Measurements from ENCODE around the gene STAB1. TPM values are rescaled to one million over a fixed set of nuclear protein-coding genes. Genes with fewer than 3 reads are reported as not detected.
A peak's percentile ranks its signal among the peaks of the same experiment; 100 is the strongest.

The STAB1 gene
- total and polyA plus RNA-seq, 2 of the 13 experiments (the other 11 are each of a cell fraction or from before 2014, with no cell fraction given), result 0.09 to 0.34 TPM

- Histone ChIP-seq H3K4me2 (ENCODE audit: low read depth, low read length) (no peak overlapping the region), H3K27me3 (ENCODE audit: control insufficient read depth in 1 of 2, insufficient read depth in 2 of 2, low read length in 2 of 2) (peaks cover 6 to 14% of the 10 kb centered on the region in 2 experiments), H3K27ac (ENCODE audit: extremely low read length, insufficient read depth, low read length) (no peak overlapping the region), H3K4me1 (ENCODE audit: insufficient read depth, low read length) (peaks cover 16% of the 10 kb centered on the region), H2AFZ (ENCODE audit: low read length) (no peak overlapping the region), H3K79me2 (ENCODE audit: insufficient read depth, low read length) (no peaks in the 10 kb centered on the region), H3K9ac (ENCODE audit: insufficient read depth, low read depth, low read length) (no peak overlapping the region), H3K4me3 (replicated peaks in 1 of 3; ENCODE audit: insufficient read depth in 1 of 3, low read depth in 2 of 3, low read length in 3 of 3) (no peak overlapping the region), H3K36me3 (replicated peaks in 1 of 2; ENCODE audit: control insufficient read depth in 1 of 2, insufficient read depth in 2 of 2, low read length in 2 of 2) (peaks cover 6 to 19% of the 10 kb centered on the region in 2 experiments), H4K20me1 (ENCODE audit: insufficient read depth, low read length) (no peaks in the 10 kb centered on the region), H3K9me3 (ENCODE audit: low read length) (no peaks in the 10 kb centered on the region)
- no peak for DNase-seq (ENCODE audit: low spot score)
- TF ChIP-seq HNRNPL (IDR thresholded peaks at IDR 0.05; ENCODE audit: low read depth, low read length), result 0 out of 2 replicates have a peak, but pooled peaks have one; percentile 48
- TF ChIP-seq KAT7 (CRISPR knock-in tag; IDR thresholded peaks at IDR 0.05; ENCODE audit: borderline replicate concordance), result no peak
- no peak for TF ChIP-seq MXD4 (CRISPR knock-in tag; IDR thresholded peaks at IDR 0.05)
- ChIA-PET CTCF (ENCODE audit: low intra/inter-chr PET ratio, low total read pairs) (no interaction called here), POLR2A (no interaction called here)
- ATAC-seq, result peak; percentile 7
- BruUV-seq (replicated peaks), result no TSS peak
- in situ Hi-C loops (cut with HindIII; ENCODE audit: extremely low pct_ligation_motif_present, low pct_unique_long_range_greater_than_20kb) (no loop called here), intact Hi-C loops (cut with micrococcal nuclease; ENCODE audit: unreplicated experiment) (no loop called here)
- FAIRE-seq, result no peak
- WGBS (ENCODE audit: low lambda C conversion rate), result 92% methylated on average over 18 of the region's 33 CpGs
Measured at GRCh38 chr3:52521881-52522650, 26.9 kb downstream of the STAB1 start.

- 89% methylated on average over 10 of the region's 14 CpGs for WGBS (ENCODE audit: low lambda C conversion rate)
- FAIRE-seq, result no peak
Measured at GRCh38 chr3:52522651-52523251, 27.6 kb downstream of the STAB1 start.

More at GRCh38 chr3:52522651-52523251, 27.6 kb downstream of the STAB1 start:
- H3K4me1 ChIP-seq (ENCODE audit: insufficient read depth, low read length), result peaks cover 19% of the 10 kb centered on the region
- H3K9me3 ChIP-seq (ENCODE audit: low read length), result no peaks in the 10 kb centered on the region
- intact Hi-C loops (cut with micrococcal nuclease; ENCODE audit: unreplicated experiment), result no loop called here
- H3K79me2 ChIP-seq (ENCODE audit: insufficient read depth, low read length), result no peaks in the 10 kb centered on the region
- ChIA-PET CTCF (ENCODE audit: low intra/inter-chr PET ratio, low total read pairs) (no interaction called here), POLR2A (interaction anchor here (1.1 kb wide), 1 partner anchor 10 kb away, joined by 4 read pairs; no protein-coding TSS in a partner anchor)
- no peak overlapping the region for H3K4me3 ChIP-seq (replicated peaks in 1 of 3; ENCODE audit: insufficient read depth in 1 of 3, low read depth in 2 of 3, low read length in 3 of 3)
- no peak overlapping the region for H3K27ac ChIP-seq (ENCODE audit: extremely low read length, insufficient read depth, low read length)
- DNase-seq (ENCODE audit: low spot score) (no peak), ATAC-seq (no peak)
- H3K4me2 ChIP-seq (ENCODE audit: low read depth, low read length), result no peak overlapping the region
- no peak overlapping the region for H2AFZ ChIP-seq (ENCODE audit: low read length)
- no peak overlapping the region for H3K9ac ChIP-seq (ENCODE audit: insufficient read depth, low read depth, low read length)
- peaks cover 1 to 7% of the 10 kb centered on the region in 2 experiments for H3K27me3 ChIP-seq (ENCODE audit: control insufficient read depth in 1 of 2, insufficient read depth in 2 of 2, low read length in 2 of 2)
- no TSS peak for BruUV-seq (replicated peaks)
- peaks cover 9 to 26% of the 10 kb centered on the region in 2 experiments for H3K36me3 ChIP-seq (replicated peaks in 1 of 2; ENCODE audit: control insufficient read depth in 1 of 2, insufficient read depth in 2 of 2, low read length in 2 of 2)
- TF ChIP-seq ZBTB25 (CRISPR knock-in tag; IDR thresholded peaks at IDR 0.05), result no peak
- in situ Hi-C loops (cut with HindIII; ENCODE audit: extremely low pct_ligation_motif_present, low pct_unique_long_range_greater_than_20kb), result no loop called here
- H4K20me1 ChIP-seq (ENCODE audit: insufficient read depth, low read length), result no peaks in the 10 kb centered on the region

All from HepG2 (cell line).